Left lung (tissue), 14 donors: ENCODE measurements around the gene RSRP1. TPM values are rescaled to one million over a fixed set of nuclear protein-coding genes. Genes with fewer than 3 reads are reported as not detected.
A peak's percentile ranks its signal among the peaks of the same experiment; 100 is the strongest.
"Not testable (repeated sequence)": the region's sequence is repeated elsewhere in the genome, so short reads cannot be mapped to it uniquely, and the experiment has no call there.

Experiments used
- ATAC-seq: fragments of 200-7000 bp; cut with Tn5 transposase; one replicate; pipeline ENCODE4 v1.9.1; 2020; ENCODE audit warnings: moderate library complexity
- DNase-seq, 4 donors: peaks; one replicate each; pipeline ENCODE4 v3.0.0-alpha.2; 2013 to 2020
- H3K27ac ChIP-seq, 2 donors: fragments of 200-600 bp; sonication (generic) in 1 of 2; one replicate each; pipeline versions ENCODE4 v1.5.0 to v1.8.0; 2020 to 2021
- H3K27me3 ChIP-seq, 2 donors: fragments of 200-600 bp; sonication (generic) in 1 of 2; one replicate each; pipeline versions ENCODE4 v1.5.0 to v1.8.0; 2020 to 2021
- H3K36me3 ChIP-seq, 2 donors: fragments of 200-600 bp; sonication (generic) in 1 of 2; one replicate each; pipeline versions ENCODE4 v1.5.0 to v1.8.0; 2020 to 2021
- H3K4me1 ChIP-seq, 2 donors: fragments of 200-600 bp; one replicate each; pipeline ENCODE4 v1.8.0; 2021
- H3K4me3 ChIP-seq, 2 donors: fragments of 200-600 bp; sonication (generic) in 1 of 2; one replicate each; pipeline versions ENCODE4 v1.5.0 to v1.8.0; 2020 to 2021; ENCODE audit warnings: mild to moderate bottlenecking in 1 of 2
- H3K9me3 ChIP-seq, 2 donors: fragments of 200-600 bp; sonication (generic) in 1 of 2; one replicate each; pipeline versions ENCODE4 v1.5.0 to v1.8.0; 2020 to 2021
- intact Hi-C, 2 donors: fragments of 100-400 bp; cut with DNase I; formaldehyde crosslinking; loops; one replicate each; pipeline versions ENCODE4 v1.11.2 to v1.14.2; 2022
- long read RNA-seq, 12 donors: library from polyadenylated mRNA in 2 of 12; unstranded in 2 of 12; transcript quantifications; one replicate each; pipeline ENCODE4 v2.0.0 and lab custom pipeline, GENCODE V29; 2019 to 2026
- polyA plus RNA-seq, 6 donors: library from polyadenylated mRNA; unstranded; fragments of 120-200 nt; gene quantifications; one replicate each; pipeline ENCODE4 v1.2.1, GENCODE V29; 2013; ENCODE audit not compliant: insufficient read length in 6 of 6
- total RNA-seq, 2 donors: library from RNA; stranded (reverse); fragmentation: NEBNext Ultra II Directional; extraction: Animal tissue kit (Norgen Biotek cat#: 25700); gene quantifications; one replicate each; pipeline ENCODE4 v1.2.1, GENCODE V29; 2021
- TF ChIP-seq, protein P1 (sequence below), 2 donors: fragments of 200-600 bp; sonication (generic) in 1 of 2; IDR thresholded peaks; one replicate each; pipeline versions ENCODE4 v1.5.0 to v1.8.0; 2021; ENCODE audit warnings: antibody characterized with exemption in 2 of 2
- donor health status: DM: no; HTN: yes; CAD: no.
- donor health status: DM: no; HTN: no; CAD: no.

The RSRP1 gene, protein sequence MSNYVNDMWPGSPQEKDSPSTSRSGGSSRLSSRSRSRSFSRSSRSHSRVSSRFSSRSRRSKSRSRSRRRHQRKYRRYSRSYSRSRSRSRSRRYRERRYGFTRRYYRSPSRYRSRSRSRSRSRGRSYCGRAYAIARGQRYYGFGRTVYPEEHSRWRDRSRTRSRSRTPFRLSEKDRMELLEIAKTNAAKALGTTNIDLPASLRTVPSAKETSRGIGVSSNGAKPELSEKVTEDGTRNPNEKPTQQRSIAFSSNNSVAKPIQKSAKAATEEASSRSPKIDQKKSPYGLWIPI
- 100 to 1,000 TPM; 113 to 114 TPM for total RNA-seq
- polyA plus RNA-seq: 100 to 1,000 TPM; 169 to 230 (median 205) TPM
- long read RNA-seq, donor 1, transcript RSRP1-207 (4 exons, 2,941 nt): minor isoform, 8 of 86 reads
- long read RNA-seq, donor 1, transcript RSRP1-201 (5 exons, 1,502 nt): minor isoform, 10 of 86 reads
- long read RNA-seq, donor 1, transcript RSRP1-202 (3 exons, 1,954 nt): major isoform, 25 of 86 reads
- long read RNA-seq, donor 1, partial matches to known transcripts: 39 of 86 reads
- long read RNA-seq, donor 1, other reads (novel, unspliced or antisense): 0 of 86 reads
- long read RNA-seq, donor 2, transcript RSRP1-207 (4 exons, 2,941 nt): minor isoform, 6 of 52 reads
- long read RNA-seq, donor 2, transcript RSRP1-202 (3 exons, 1,954 nt): major isoform, 10 of 52 reads
- long read RNA-seq, donor 2, partial matches to known transcripts: 30 of 52 reads
- long read RNA-seq, donor 2, other reads (novel, unspliced or antisense): 0 of 52 reads
- long read RNA-seq, donor 3, partial matches to known transcripts: 12 of 20 reads
- long read RNA-seq, donor 3, other reads (novel, unspliced or antisense): 0 of 20 reads
- long read RNA-seq, donor 4, transcript RSRP1-201 (5 exons, 1,502 nt): major isoform, 9 of 31 reads
- long read RNA-seq, donor 4, transcript RSRP1-202 (3 exons, 1,954 nt): minor isoform, 8 of 31 reads
- long read RNA-seq, donor 4, partial matches to known transcripts: 3 of 31 reads
- long read RNA-seq, donor 4, other reads (novel, unspliced or antisense): 7 of 31 reads
- long read RNA-seq, donor 5, transcript RSRP1-207 (4 exons, 2,941 nt): minor isoform, 11 of 64 reads
- long read RNA-seq, donor 5, transcript RSRP1-202 (3 exons, 1,954 nt): major isoform, 16 of 64 reads
- long read RNA-seq, donor 5, partial matches to known transcripts: 34 of 64 reads
- long read RNA-seq, donor 5, other reads (novel, unspliced or antisense): 0 of 64 reads
- long read RNA-seq, donor 6, transcript RSRP1-207 (4 exons, 2,941 nt): major isoform, 11 of 251 reads
- long read RNA-seq, donor 6, transcript RSRP1-202 (3 exons, 1,954 nt): minor isoform, 10 of 251 reads
- long read RNA-seq, donor 6, partial matches to known transcripts: 153 of 251 reads
- long read RNA-seq, donor 6, other reads (novel, unspliced or antisense): 71 of 251 reads
- long read RNA-seq, donor 7, transcript RSRP1-207 (4 exons, 2,941 nt): major isoform, 12 of 17 reads
- long read RNA-seq, donor 7, partial matches to known transcripts: 0 of 17 reads
- long read RNA-seq, donor 7, other reads (novel, unspliced or antisense): 0 of 17 reads
- long read RNA-seq, donor 8, transcript RSRP1-202 (3 exons, 1,954 nt): major isoform, 7 of 29 reads
- long read RNA-seq, donor 8, transcript RSRP1-207 (4 exons, 2,941 nt): minor isoform, 6 of 29 reads
- long read RNA-seq, donor 8, partial matches to known transcripts: 6 of 29 reads
- long read RNA-seq, donor 8, other reads (novel, unspliced or antisense): 5 of 29 reads
- long read RNA-seq, donor 9: 0 reads
- long read RNA-seq, donor 10, partial matches to known transcripts: 1 of 4 reads
- long read RNA-seq, donor 10, other reads (novel, unspliced or antisense): 2 of 4 reads
- long read RNA-seq, donor 11, transcript RSRP1-207 (4 exons, 2,941 nt): minor isoform, 5 of 28 reads
- long read RNA-seq, donor 11, transcript RSRP1-201 (5 exons, 1,502 nt): major isoform, 6 of 28 reads
- long read RNA-seq, donor 11, partial matches to known transcripts: 14 of 28 reads
- long read RNA-seq, donor 11, other reads (novel, unspliced or antisense): 0 of 28 reads
- long read RNA-seq, donor 12, transcript RSRP1-202 (3 exons, 1,954 nt): minor isoform, 9 of 51 reads
- long read RNA-seq, donor 12, transcript RSRP1-201 (5 exons, 1,502 nt): minor isoform, 8 of 51 reads
- long read RNA-seq, donor 12, transcript RSRP1-207 (4 exons, 2,941 nt): major isoform, 16 of 51 reads
- long read RNA-seq, donor 12, partial matches to known transcripts: 17 of 51 reads
- long read RNA-seq, donor 12, other reads (novel, unspliced or antisense): 0 of 51 reads

DNA sequence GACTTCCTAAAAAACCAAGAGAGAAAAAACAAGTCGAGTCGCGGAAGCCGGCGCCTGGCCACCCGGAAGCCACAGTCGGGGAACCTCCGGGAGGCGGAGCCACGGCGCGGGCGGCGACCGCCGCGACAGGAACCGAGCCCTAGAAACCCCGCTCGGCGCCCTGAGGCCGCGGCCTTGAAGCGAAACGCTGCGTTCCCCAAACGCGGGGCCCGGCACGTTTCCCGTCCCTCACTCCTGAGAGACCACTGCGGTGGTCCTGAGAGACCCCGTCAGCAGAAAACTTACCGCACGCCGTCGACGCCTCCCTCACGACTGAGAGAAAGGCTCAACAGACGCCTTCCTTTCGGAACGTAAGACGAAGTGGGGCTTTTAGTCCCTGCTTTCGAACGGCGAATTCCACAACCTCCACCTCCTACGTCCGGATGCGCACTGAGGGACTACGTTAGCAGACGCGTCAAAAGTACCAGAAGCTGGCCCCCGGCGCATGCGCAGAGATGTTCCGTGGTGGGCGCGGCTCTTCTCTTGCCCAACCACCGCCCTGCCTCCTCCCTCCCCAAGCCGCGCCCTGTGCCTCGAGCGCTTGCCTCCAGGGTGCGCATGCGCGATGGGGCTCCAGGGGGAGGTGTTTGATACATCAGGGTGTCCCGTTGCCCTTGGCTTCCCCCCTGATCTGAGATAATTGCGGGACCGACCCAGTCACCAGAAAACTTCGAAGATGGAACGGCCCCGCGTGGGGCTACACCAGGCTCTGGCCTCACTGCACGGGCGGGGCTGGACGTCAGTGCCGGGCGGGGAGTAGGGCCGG lies at the start of gene RSRP1:
RSRP1 (minus strand) TSS at position 431 of the 805 bp plus-strand sequence. CDS start 491 bp downstream, outside the sequence.
- Histone ChIP-seq H3K27ac (peak within 1 kb of the TSS; percentile 100), H3K4me3 (peak within 1 kb of the TSS; percentile 97 to 100), H3K36me3 (peaks cover 0 to 43% of the 10 kb centered on the region in 2 donors), H3K4me1 (peaks cover 17 to 50% of the 10 kb centered on the region in 2 donors), H3K27me3 (no peaks in the 10 kb centered on the region), H3K9me3 (no peaks in the 10 kb centered on the region)
- DNase-seq (peak; percentile 98 to 100 (median 99)), ATAC-seq (peak; percentile 94)
- TF ChIP-seq, protein P1, sequence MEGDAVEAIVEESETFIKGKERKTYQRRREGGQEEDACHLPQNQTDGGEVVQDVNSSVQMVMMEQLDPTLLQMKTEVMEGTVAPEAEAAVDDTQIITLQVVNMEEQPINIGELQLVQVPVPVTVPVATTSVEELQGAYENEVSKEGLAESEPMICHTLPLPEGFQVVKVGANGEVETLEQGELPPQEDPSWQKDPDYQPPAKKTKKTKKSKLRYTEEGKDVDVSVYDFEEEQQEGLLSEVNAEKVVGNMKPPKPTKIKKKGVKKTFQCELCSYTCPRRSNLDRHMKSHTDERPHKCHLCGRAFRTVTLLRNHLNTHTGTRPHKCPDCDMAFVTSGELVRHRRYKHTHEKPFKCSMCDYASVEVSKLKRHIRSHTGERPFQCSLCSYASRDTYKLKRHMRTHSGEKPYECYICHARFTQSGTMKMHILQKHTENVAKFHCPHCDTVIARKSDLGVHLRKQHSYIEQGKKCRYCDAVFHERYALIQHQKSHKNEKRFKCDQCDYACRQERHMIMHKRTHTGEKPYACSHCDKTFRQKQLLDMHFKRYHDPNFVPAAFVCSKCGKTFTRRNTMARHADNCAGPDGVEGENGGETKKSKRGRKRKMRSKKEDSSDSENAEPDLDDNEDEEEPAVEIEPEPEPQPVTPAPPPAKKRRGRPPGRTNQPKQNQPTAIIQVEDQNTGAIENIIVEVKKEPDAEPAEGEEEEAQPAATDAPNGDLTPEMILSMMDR (IDR thresholded peaks at IDR 0.05): peak in 1 of 2 donors; percentile 32
- intact Hi-C loops: no loop called here

DNA sequence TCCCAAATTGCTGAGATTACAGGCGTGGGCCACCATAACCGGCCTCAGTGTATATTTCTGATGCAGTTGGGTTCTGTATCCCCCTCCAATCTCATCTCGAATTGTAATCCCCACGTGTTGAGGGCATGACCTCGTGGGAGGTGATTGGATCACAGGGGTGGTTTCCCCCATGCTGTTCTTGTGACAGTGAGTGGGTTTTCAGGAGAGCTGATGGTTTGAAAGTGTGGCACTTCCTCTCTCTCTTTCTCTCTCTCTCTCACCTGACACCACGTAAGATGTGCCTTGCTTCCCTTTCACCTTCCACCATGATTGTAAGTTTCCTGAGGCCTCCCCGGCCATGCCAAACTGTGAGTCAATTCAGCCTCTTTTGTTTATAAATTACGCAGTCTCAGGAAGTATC lies 49.2 kb upstream of the RSRP1 start:
- H3K27me3 ChIP-seq, intact Hi-C loops, H3K27ac ChIP-seq, DNase-seq, ATAC-seq, H3K4me3 ChIP-seq, H3K4me1 ChIP-seq, H3K36me3 ChIP-seq, H3K9me3 ChIP-seq: not testable (repeated sequence)

DNA sequence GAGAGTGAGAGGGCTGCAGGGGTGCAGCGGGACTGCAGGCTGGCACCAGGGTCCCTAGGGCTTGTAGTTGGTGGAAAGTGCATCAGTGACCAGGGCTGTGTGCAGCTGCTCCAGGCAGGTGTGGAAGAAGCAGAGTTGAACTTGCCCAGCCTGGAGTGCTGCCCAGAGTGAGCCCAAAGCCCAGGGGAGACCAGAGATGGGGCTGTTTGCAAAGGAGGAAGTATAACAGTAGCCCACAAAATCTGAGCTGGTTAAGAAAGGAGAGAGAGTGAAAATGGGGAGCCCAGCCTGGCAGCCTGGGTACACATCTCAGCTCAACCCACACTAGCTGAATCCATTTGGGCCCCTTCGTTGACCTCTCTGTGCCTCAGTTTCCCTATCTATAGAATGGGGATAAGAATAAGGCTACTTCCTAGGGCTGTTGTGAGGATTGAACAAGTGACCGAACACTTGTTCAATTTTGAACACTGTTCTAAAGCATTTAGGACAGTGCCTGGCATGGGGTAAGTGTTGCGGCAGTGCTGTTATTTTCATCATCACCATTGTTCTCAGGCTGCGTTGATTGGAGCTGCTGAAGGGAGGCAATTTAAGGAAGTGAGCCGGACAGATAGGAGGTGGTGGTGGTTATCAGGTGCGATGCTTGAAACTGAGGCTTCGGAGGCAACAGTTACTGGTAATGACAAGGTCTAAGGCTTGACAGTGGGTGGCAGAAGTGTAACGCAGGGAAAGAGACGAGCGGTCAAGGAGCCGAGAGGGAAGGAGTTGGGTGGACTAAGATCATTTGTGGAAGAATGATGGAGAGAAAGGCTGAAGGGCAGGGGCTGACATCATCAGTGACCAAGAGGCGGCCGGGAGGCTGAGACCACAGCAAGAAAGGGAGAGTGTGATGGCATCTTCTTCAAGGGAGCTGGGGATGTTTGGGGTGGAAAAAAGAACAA lies 47.9 kb upstream of the RSRP1 start:
- H3K27me3 ChIP-seq: not testable (repeated sequence)

DNA sequence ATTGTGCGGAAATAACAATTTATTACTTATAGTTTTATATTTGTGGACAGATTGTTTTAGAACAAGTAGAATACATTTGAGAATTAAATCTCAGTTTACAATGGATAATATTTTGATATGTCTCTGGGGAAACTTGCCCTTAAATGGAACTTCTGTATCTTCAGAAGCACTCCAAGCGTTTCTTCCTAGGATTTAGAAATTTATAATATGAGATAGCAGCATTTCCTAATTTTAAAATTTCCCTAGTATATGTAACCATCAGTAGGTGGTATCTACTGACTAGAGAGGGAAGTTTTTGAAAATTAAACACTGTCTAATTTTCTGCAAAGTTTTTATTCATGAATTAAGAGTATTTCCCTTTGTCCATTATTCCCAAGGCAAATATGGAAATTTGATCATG lies 46.2 kb upstream of the RSRP1 start:
- intact Hi-C loops, H3K4me3 ChIP-seq, H3K9me3 ChIP-seq, H3K4me1 ChIP-seq, ATAC-seq, H3K27ac ChIP-seq, H3K36me3 ChIP-seq, DNase-seq, H3K27me3 ChIP-seq: not testable (repeated sequence)

More for the DNA sequence above, 47.9 kb upstream of the RSRP1 start:
- ATAC-seq, intact Hi-C loops, DNase-seq, H3K4me3 ChIP-seq, H3K9me3 ChIP-seq, H3K27ac ChIP-seq, H3K36me3 ChIP-seq, H3K4me1 ChIP-seq: not testable (repeated sequence)

DNA sequence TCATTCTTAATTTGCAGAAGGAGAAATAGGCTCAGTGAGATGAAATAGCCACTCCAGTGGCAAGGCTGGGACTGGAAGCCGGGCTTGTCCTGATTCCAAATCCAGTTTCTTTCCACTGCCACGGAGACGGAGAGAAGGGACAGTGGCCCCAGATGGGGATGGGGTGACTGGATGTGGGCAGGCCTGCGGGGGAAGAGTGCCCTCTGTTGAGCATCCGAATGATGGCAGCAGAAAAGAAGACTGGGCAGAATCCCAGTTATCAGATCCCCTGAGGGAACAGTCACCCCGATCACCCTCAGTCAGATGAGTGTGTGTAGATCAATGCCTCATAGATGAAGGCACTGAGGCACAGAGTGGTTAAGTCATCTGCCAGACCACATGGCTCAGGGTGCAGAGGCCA lies 42.8 kb upstream of the RSRP1 start:
- intact Hi-C loops, H3K4me1 ChIP-seq, H3K36me3 ChIP-seq, H3K27ac ChIP-seq, H3K27me3 ChIP-seq, H3K4me3 ChIP-seq, DNase-seq, H3K9me3 ChIP-seq: not testable (repeated sequence)
- peak; percentile 85 for ATAC-seq

DNA sequence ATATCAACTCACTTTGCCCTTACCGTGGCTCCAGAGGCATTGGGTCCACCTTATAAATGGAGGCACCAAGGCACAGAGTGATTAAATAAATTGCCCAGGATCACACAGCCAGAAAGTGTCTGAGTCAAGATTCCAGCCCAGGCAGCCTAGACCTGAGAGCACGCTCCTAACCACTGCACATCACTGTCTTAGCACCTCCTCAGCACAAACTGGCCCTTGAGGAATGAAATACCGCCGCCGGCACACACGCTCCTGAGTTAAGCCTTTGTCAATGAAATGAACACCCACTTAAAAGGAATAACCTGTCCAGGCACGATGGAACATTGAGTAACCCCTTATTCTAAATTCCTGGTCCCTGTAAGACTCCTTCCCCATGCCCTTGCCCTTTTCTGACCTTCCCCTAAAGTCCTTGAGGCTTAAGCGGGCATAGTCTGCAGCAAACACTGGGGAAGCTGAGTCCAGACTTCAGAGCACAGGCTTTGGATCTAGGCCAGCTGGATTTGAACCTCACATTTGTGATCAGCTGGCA lies 41.4 kb upstream of the RSRP1 start:
- DNase-seq, H3K9me3 ChIP-seq, H3K36me3 ChIP-seq, H3K27me3 ChIP-seq, H3K4me1 ChIP-seq, H3K27ac ChIP-seq, H3K4me3 ChIP-seq, ATAC-seq, intact Hi-C loops: not testable (repeated sequence)

DNA sequence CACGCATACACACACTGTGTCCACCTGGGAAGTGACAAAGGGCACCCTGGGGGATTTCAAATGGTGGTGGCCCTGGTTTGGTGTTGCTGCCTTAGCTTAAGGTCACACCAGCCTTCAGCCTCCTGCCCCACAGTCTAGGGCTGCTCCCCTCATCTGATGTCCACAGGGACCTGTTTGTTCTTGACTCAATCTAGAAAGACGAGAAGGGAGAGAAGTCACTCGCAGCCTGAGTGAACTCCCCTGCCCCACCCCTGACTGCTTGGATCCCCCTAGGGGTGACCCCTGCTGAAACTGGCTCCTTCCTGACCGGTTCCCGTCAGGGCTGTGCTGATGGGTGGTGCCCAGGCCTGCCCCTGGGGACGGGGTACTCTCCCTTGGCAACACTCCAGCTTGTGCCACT lies 39.9 kb upstream of the RSRP1 start:
- H3K4me1 ChIP-seq, intact Hi-C loops: not testable (repeated sequence)

DNA sequence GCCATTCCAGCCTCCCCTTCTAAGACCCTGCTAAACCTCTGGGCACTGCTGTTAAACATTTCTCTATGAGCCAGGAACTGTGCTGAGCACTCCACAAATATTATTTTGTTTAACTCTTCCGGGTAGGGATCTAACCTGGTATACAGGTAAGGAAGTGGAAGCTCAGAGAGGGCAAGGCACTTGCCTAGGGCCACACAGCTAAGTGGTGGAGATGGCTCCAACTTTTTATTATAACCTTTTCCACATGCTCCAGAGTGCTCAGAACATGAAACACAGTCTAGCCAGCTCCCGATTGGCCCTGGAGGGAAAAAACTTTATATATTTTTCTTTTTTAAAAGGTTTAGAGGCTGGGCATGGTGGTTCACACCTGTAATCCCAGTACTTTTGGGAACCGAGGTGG lies 38.6 kb upstream of the RSRP1 start:
- H3K9me3 ChIP-seq, intact Hi-C loops, H3K27ac ChIP-seq, H3K36me3 ChIP-seq, DNase-seq, ATAC-seq, H3K4me1 ChIP-seq, H3K4me3 ChIP-seq, H3K27me3 ChIP-seq: not testable (repeated sequence)

More for the DNA sequence above, 39.9 kb upstream of the RSRP1 start:
- H3K4me3 ChIP-seq, H3K27me3 ChIP-seq, H3K9me3 ChIP-seq, ATAC-seq, H3K27ac ChIP-seq, H3K36me3 ChIP-seq, DNase-seq: not testable (repeated sequence)
